K562 (cell line): ENCODE measurements around the gene FYB1. TPM values are rescaled to one million over a fixed set of nuclear protein-coding genes. Genes with fewer than 3 reads are reported as not detected.

Source experiments
- CBFA2T3 ChIP-seq: fragments of 450-650 bp; IDR thresholded peaks from 2 replicates; pipeline ENCODE4 v1.6.1; 2017
- CEBPB ChIP-seq: fragments of 450-650 bp; IDR thresholded peaks from 2 replicates; pipeline ENCODE4 v1.6.1; 2016; ENCODE audit warnings: missing genetic modification characterization, missing compliant biosample characterization
- COPS2 ChIP-seq: fragments of 450-650 bp; conservative IDR thresholded peaks from 2 replicates; pipeline ENCODE4 v1.6.1; 2016; ENCODE audit warnings: mild to moderate bottlenecking, moderate library complexity
- EGR1 ChIP-seq: fragments of 450-650 bp; conservative IDR thresholded peaks from 2 replicates; pipeline ENCODE4 v1.6.1; 2017; ENCODE audit warnings: mild to moderate bottlenecking
- EWSR1 ChIP-seq: fragments of 450-650 bp; IDR thresholded peaks from 2 replicates; pipeline ENCODE4 v1.6.1; 2018; ENCODE audit warnings: borderline replicate concordance, mild to moderate bottlenecking, low read depth, moderate library complexity; ENCODE audit not compliant: partially characterized antibody
- HBP1 ChIP-seq: fragments of 450-650 bp; formaldehyde crosslinking; IDR thresholded peaks from 2 replicates; pipeline ENCODE4 v1.4.0; 2022; ENCODE audit warnings: missing genetic modification characterization
- HCFC1 ChIP-seq: IDR thresholded peaks from 2 replicates; pipeline ENCODE4 v1.6.1; 2012; ENCODE audit warnings: low read depth, low read length, improper control_type of control experiment
- IFI16 ChIP-seq: fragments of 250-450 bp; sonication (Bioruptor Pico); IDR thresholded peaks from 2 replicates; pipeline ENCODE4 v2.1.2; 2022; ENCODE audit warnings: mild to moderate bottlenecking, inconsistent platforms
- L3MBTL2 ChIP-seq: fragments of 450-650 bp; IDR thresholded peaks from 2 replicates; pipeline ENCODE4 v1.6.1; 2016; ENCODE audit warnings: mild to moderate bottlenecking, moderate library complexity
- MAFG ChIP-seq: fragments of 450-650 bp; conservative IDR thresholded peaks from 2 replicates; pipeline ENCODE4 v1.6.1; 2016; ENCODE audit warnings: missing genetic modification characterization, missing compliant biosample characterization
- MLX ChIP-seq, 2 experiments: fragments of 450-650 bp in 1 of 2; sonication (generic) in 1 of 2; formaldehyde crosslinking; conservative IDR thresholded peaks; 2 replicates each; pipeline versions ENCODE4 v1.4.0 to v1.8.1; 2020 to 2022; ENCODE audit warnings: mild to moderate bottlenecking in 1 of 2, missing genetic modification reagents in 1 of 2
- MXI1 ChIP-seq: IDR thresholded peaks from 2 replicates; pipeline ENCODE4 v1.6.1; 2011; ENCODE audit warnings: low read depth, mild to moderate bottlenecking, improper control_type of control experiment, low read length
- NCOA2 ChIP-seq, 2 experiments: fragments of 450-650 bp; IDR thresholded peaks; 2 replicates each; pipeline ENCODE4 v1.6.1; 2018; ENCODE audit warnings: mild to moderate bottlenecking in 2 of 2, moderate library complexity in 1 of 2; ENCODE audit not compliant: partially characterized antibody in 2 of 2
- NR2C1 ChIP-seq, 2 experiments: fragments of 450-650 bp; IDR thresholded peaks; 2 replicates each; pipeline ENCODE4 v1.6.1; 2017; ENCODE audit warnings: mild to moderate bottlenecking in 2 of 2, antibody characterized with exemption in 1 of 2, inconsistent platforms in 1 of 2, missing compliant biosample characterization in 1 of 2, missing genetic modification characterization in 1 of 2
- PHTF2 ChIP-seq: fragments of 250-450 bp; sonication (Bioruptor Pico); IDR thresholded peaks from 2 replicates; pipeline ENCODE4 v1.5.0; 2021; ENCODE audit warnings: mild to moderate bottlenecking
- SOX6 ChIP-seq: fragments of 450-650 bp; IDR thresholded peaks from 2 replicates; pipeline ENCODE4 v1.6.1; 2014; ENCODE audit warnings: mild to moderate bottlenecking
- U2AF1 ChIP-seq: fragments of 200-400 bp; formaldehyde crosslinking; optimal IDR thresholded peaks from 2 replicates; pipeline ENCODE3; 2017; ENCODE audit warnings: mild to moderate bottlenecking, low read depth, low read length, moderate library complexity
- VEZF1 ChIP-seq: fragments of 200-800 bp; sonication (Bioruptor generic); IDR thresholded peaks from 2 replicates; pipeline ENCODE4 v1.6.1; 2017; ENCODE audit warnings: missing genetic modification characterization, missing compliant biosample characterization
- ZMIZ1 ChIP-seq, 2 experiments: fragments of 150-350 bp in 1 of 2; IDR thresholded peaks; 2 replicates each; pipeline ENCODE4 v1.6.1; 2012 to 2016; ENCODE audit warnings: low read depth in 2 of 2, low read length in 2 of 2, mild to moderate bottlenecking in 1 of 2, moderate library complexity in 1 of 2
- ZNF174 ChIP-seq: fragments of 250-450 bp; sonication (Bioruptor Pico); IDR thresholded peaks from 2 replicates; pipeline ENCODE4 v1.4.0; 2020; ENCODE audit warnings: mild to moderate bottlenecking
- ZNF184 ChIP-seq: sonication (generic); formaldehyde crosslinking; IDR thresholded peaks from 2 replicates; pipeline ENCODE4 v1.5.0; 2020; ENCODE audit warnings: missing genetic modification reagents
- polyA plus RNA-seq, 8 experiments: library from polyadenylated mRNA; depleted of rRNA in 4 of 8; stranded (reverse) in 5 of 8; unstranded in 3 of 8; fragments of >200 nt; fragmentation: Nextera tagmentation in 2 of 8; fragmentation: Illumina TruSeq in 1 of 8; extraction: Ambion mirVana in 2 of 8; extraction: Trizol in 1 of 8; gene quantifications; 2 replicates each; pipeline versions ENCODE4 v1.2.1 to v1.2.3, GENCODE V29; 2011 to 2014; ENCODE audit warnings: inconsistent platforms in 1 of 8, missing spikeins in 1 of 8
- total RNA-seq, 7 experiments: library from RNA; depleted of rRNA in 6 of 7; stranded (reverse); fragments of >200 nt in 6 of 7; fragmentation: Illumina TruSeq in 2 of 7; extraction: Trizol in 2 of 7; gene quantifications; 2 replicates each; pipeline versions ENCODE4 v1.2.1 to v1.2.3, GENCODE V29; 2011 to 2021; ENCODE audit warnings: low replicate concordance in 1 of 7

Gene FYB1
- total and polyA plus RNA-seq, 9 of the 15 experiments (the other 6 are each of a cell fraction or from before 2014, with no cell fraction given): 4.7 to 31.5 (median 9.7) TPM

- no peak for TF ChIP-seq ZNF174 (CRISPR knock-in tag)
- peak; percentile 20; the same call in 1 of the 2 replicates for TF ChIP-seq CBFA2T3
- no peak for TF ChIP-seq HCFC1
- no peak for TF ChIP-seq ZMIZ1 (IDR thresholded peaks at IDR 0.05; ENCODE audit: low read depth in 2 of 2, low read length in 2 of 2)
- peak; percentile 62 for TF ChIP-seq EGR1
- peak; percentile 50; the same call in 1 of the 2 replicates for TF ChIP-seq SOX6
- TF ChIP-seq L3MBTL2: no peak
- no peak for TF ChIP-seq U2AF1
- TF ChIP-seq HBP1 (CRISPR knock-in tag): no peak
- no peak for TF ChIP-seq NR2C1 (IDR thresholded peaks at IDR 0.05)
- no peak for TF ChIP-seq NR2C1 (tag; IDR thresholded peaks at IDR 0.05)
- peak; percentile 21; the same call in 1 of the 2 replicates for TF ChIP-seq VEZF1 (CRISPR knock-in tag)
- no peak for TF ChIP-seq IFI16 (CRISPR knock-in tag)
- TF ChIP-seq MLX (CRISPR knock-in tag; conservative IDR thresholded peaks at IDR 0.05): no peak
- TF ChIP-seq NCOA2 (IDR thresholded peaks at IDR 0.05; ENCODE audit: partially characterized antibody in 2 of 2): no peak
- TF ChIP-seq EWSR1: no peak
- TF ChIP-seq ZNF184 (CRISPR knock-in tag): no peak
- no peak for TF ChIP-seq COPS2
- no peak for TF ChIP-seq MXI1
- no peak; the same call in 1 of the 2 replicates for TF ChIP-seq CEBPB (tag)
- TF ChIP-seq PHTF2 (CRISPR knock-in tag): no peak
- TF ChIP-seq MAFG (tag): no peak
Measured at GRCh38 chr5:39176759-39177630, 42.4 kb downstream of the FYB1 start (continued).
